Progenitor cell of endocrine pancreas (in vitro differentiated cells): ENCODE data around the gene FAM168B. TPM values are rescaled to one million over a fixed set of nuclear protein-coding genes. Genes with fewer than 3 reads are reported as not detected.
"Not testable (repeated sequence)": the region's sequence is repeated elsewhere in the genome, so short reads cannot be mapped to it uniquely, and the experiment has no call there.

Experiments
- DNase-seq: peaks from one replicate; pipeline ENCODE4 v3.0.0; 2021; ENCODE audit warnings: low spot score; ENCODE audit not compliant: unreplicated experiment
- H3K27ac Mint-ChIP-seq: 2 replicates; pipeline ENCODE4 v1.8.0; 2021; ENCODE audit warnings: mild to moderate bottlenecking, moderate library complexity, mixed read lengths
- H3K27me3 Mint-ChIP-seq: 2 replicates; pipeline ENCODE4 v1.8.0; 2021; ENCODE audit warnings: mixed read lengths
- H3K36me3 Mint-ChIP-seq: 2 replicates; pipeline ENCODE4 v1.8.0; 2022; ENCODE audit warnings: mixed read lengths; ENCODE audit not compliant: insufficient read depth
- H3K4me1 Mint-ChIP-seq: 2 replicates; pipeline ENCODE4 v1.8.0; 2021; ENCODE audit warnings: low read depth, mixed read lengths
- H3K4me3 Mint-ChIP-seq: 2 replicates; pipeline ENCODE4 v1.8.0; 2021; ENCODE audit warnings: low read depth, mild to moderate bottlenecking, moderate library complexity, mixed read lengths
- H3K9me3 Mint-ChIP-seq: 2 replicates; pipeline ENCODE4 v1.8.0; 2021; ENCODE audit warnings: low read depth, mixed read lengths
- CTCF ChIP-seq: fragments of 200-600 bp; sonication (generic); IDR thresholded peaks from one replicate; pipeline ENCODE4 v1.5.0; 2021; ENCODE audit warnings: antibody characterized with exemption, mild to moderate bottlenecking; ENCODE audit not compliant: unreplicated experiment
- total RNA-seq: library from RNA; stranded (reverse); gene quantifications from 2 replicates; pipeline ENCODE4 v1.2.1, GENCODE V29; 2021

The FAM168B gene
- total RNA-seq, 1 donor from 2014 or later, result 111 TPM

- no peak for TF ChIP-seq CTCF
- no peak for DNase-seq
- peak overlapping the region; percentile 90 for H3K27ac Mint-ChIP-seq
- no peaks in the 10 kb centered on the region for H3K9me3 Mint-ChIP-seq
- H3K27me3 Mint-ChIP-seq, result no peaks in the 10 kb centered on the region
- peaks cover 24% of the 10 kb centered on the region for H3K4me1 Mint-ChIP-seq
- H3K36me3 Mint-ChIP-seq, result peaks cover 42% of the 10 kb centered on the region
- no peak overlapping the region for H3K4me3 Mint-ChIP-seq
These were observed 15.3 kb downstream of the FAM168B start for GRCh38 chr2:131077966-131078365.

GRCh38 chr2:131077182-131077846 lies 15.9 kb downstream of the FAM168B start:
- peaks cover 40% of the 10 kb centered on the region for H3K36me3 Mint-ChIP-seq
- DNase-seq, result no peak
- no peak for TF ChIP-seq CTCF
- peak overlapping the region; percentile 90 for H3K27ac Mint-ChIP-seq
- H3K4me1 Mint-ChIP-seq, result peaks cover 24% of the 10 kb centered on the region
- H3K27me3 Mint-ChIP-seq, result no peaks in the 10 kb centered on the region
- no peak overlapping the region for H3K4me3 Mint-ChIP-seq
- no peaks in the 10 kb centered on the region for H3K9me3 Mint-ChIP-seq

- Mint-ChIP-seq H3K9me3 (no peaks in the 10 kb centered on the region), H3K4me3 (peak overlapping the region; percentile 14), H3K27ac (peak overlapping the region; percentile 90), H3K27me3 (no peaks in the 10 kb centered on the region), H3K36me3 (peaks cover 39% of the 10 kb centered on the region), H3K4me1 (peaks cover 24% of the 10 kb centered on the region)
- TF ChIP-seq CTCF, result no peak
- no peak for DNase-seq
These were observed 16.6 kb downstream of the FAM168B start for GRCh38 chr2:131076707-131077106.

- H3K27me3 Mint-ChIP-seq, H3K9me3 Mint-ChIP-seq, DNase-seq, H3K4me3 Mint-ChIP-seq: not testable (repeated sequence)
- H3K4me1 Mint-ChIP-seq, result peaks cover 24% of the 10 kb centered on the region
- H3K27ac Mint-ChIP-seq, result peak overlapping the region; percentile 45
- H3K36me3 Mint-ChIP-seq, result peaks cover 40% of the 10 kb centered on the region
These were observed 17.7 kb downstream of the FAM168B start for GRCh38 chr2:131075578-131075977.

GRCh38 chr2:131068172-131068571 lies 25.1 kb downstream of the FAM168B start:
- H3K4me1 Mint-ChIP-seq, H3K9me3 Mint-ChIP-seq, H3K27ac Mint-ChIP-seq, DNase-seq, H3K4me3 Mint-ChIP-seq, H3K27me3 Mint-ChIP-seq: not testable (repeated sequence)
- H3K36me3 Mint-ChIP-seq, result peaks cover 34% of the 10 kb centered on the region

- no peak for DNase-seq
- Mint-ChIP-seq H3K27ac (no peak overlapping the region), H3K9me3 (no peaks in the 10 kb centered on the region), H3K4me1 (peaks cover 6% of the 10 kb centered on the region), H3K27me3 (no peaks in the 10 kb centered on the region), H3K4me3 (no peak overlapping the region), H3K36me3 (peaks cover 33% of the 10 kb centered on the region)
- no peak for TF ChIP-seq CTCF
These were observed 25.7 kb downstream of the FAM168B start for GRCh38 chr2:131067465-131068125.
